PC-3 (cell line): ENCODE measurements around the gene AXDND1. TPM values are rescaled to one million over a fixed set of nuclear protein-coding genes. Genes with fewer than 3 reads are reported as not detected.

Experiments used
- ATAC-seq: fragments of 200-7000 bp; cut with Tn5 transposase; 2 replicates; pipeline ENCODE4 v1.9.1; 2020; ENCODE audit warnings: mild to moderate bottlenecking, moderate library complexity
- BruUV-seq: library from RNA; stranded (reverse); fragments of 400-500 nt; replicated peaks from 2 replicates; lab custom pipeline; 2021; lab: Mats Ljungman, UMichigan
- CTCF ChIA-PET: fragments of 300-600 bp; sonication (Branson Sonifier 250); formaldehyde crosslinking; loops from one replicate; lab custom pipeline; 2022; ENCODE audit warnings: antibody characterized with exemption; lab: Charles Lee
- POLR2A ChIA-PET: fragments of 300-600 bp; sonication (Branson Sonifier 250); formaldehyde crosslinking; loops from one replicate; lab custom pipeline; 2022; ENCODE audit warnings: antibody characterized with exemption; ENCODE audit not compliant: unreplicated experiment; lab: Charles Lee
- DNase-seq: peaks from one replicate; pipeline ENCODE4 v3.0.0-alpha.2; 2015
- H2AFZ ChIP-seq: fragments of 300-600 bp; sonication (generic); 2 replicates; pipeline ENCODE4 v1.6.0; 2016; ENCODE audit warnings: antibody characterized with exemption, low read length
- H3F3A ChIP-seq: fragments of 300-600 bp; sonication (generic); one replicate; pipeline ENCODE4 v1.6.0; 2017; ENCODE audit warnings: antibody characterized with exemption, low read length, control low read depth, mild to moderate bottlenecking; ENCODE audit not compliant: unreplicated experiment
- H3K27ac ChIP-seq: fragments of 300-600 bp; sonication (generic); 2 replicates; pipeline ENCODE4 v1.5.1; 2016; ENCODE audit warnings: mild to moderate bottlenecking, low read length
- H3K27me3 ChIP-seq: fragments of 300-600 bp; sonication (generic); 2 replicates; pipeline ENCODE4 v1.6.1; 2016; ENCODE audit warnings: low read length, mixed read lengths
- H3K36me3 ChIP-seq: fragments of 300-600 bp; sonication (generic); 2 replicates; pipeline ENCODE4 v1.6.1; 2016; ENCODE audit warnings: low read depth, mixed run types, low read length, mixed read lengths
- H3K4me1 ChIP-seq: fragments of 300-600 bp; sonication (generic); 2 replicates; pipeline ENCODE4 v1.5.1; 2016; ENCODE audit warnings: low read length; ENCODE audit not compliant: insufficient read depth
- H3K4me2 ChIP-seq: fragments of 300-600 bp; sonication (generic); 2 replicates; pipeline ENCODE4 v1.6.0; 2016; ENCODE audit warnings: low read length
- H3K4me3 ChIP-seq: fragments of 300-600 bp; sonication (generic); 2 replicates; pipeline ENCODE4 v1.5.1; 2016; ENCODE audit warnings: mild to moderate bottlenecking, low read length, mixed read lengths
- H3K79me2 ChIP-seq: fragments of 300-600 bp; sonication (generic); 2 replicates; pipeline ENCODE4 v1.6.1; 2017; ENCODE audit warnings: low read length, mixed read lengths
- H3K9ac ChIP-seq: fragments of 300-600 bp; sonication (generic); 2 replicates; pipeline ENCODE4 v1.6.0; 2016; ENCODE audit warnings: mild to moderate bottlenecking, low read length
- H3K9me2 ChIP-seq: fragments of 300-600 bp; sonication (generic); replicated peaks from 2 replicates; pipeline ENCODE4 v1.6.1; 2016; ENCODE audit warnings: mixed run types, low read length, mixed read lengths
- H3K9me3 ChIP-seq: fragments of 300-600 bp; sonication (generic); 2 replicates; pipeline ENCODE4 v1.6.1; 2016; ENCODE audit warnings: low read length, mixed read lengths
- H4K20me1 ChIP-seq: fragments of 300-600 bp; sonication (generic); 2 replicates; pipeline ENCODE4 v1.6.1; 2016; ENCODE audit warnings: low read length, mixed read lengths
- EZH2 ChIP-seq: fragments of 300-600 bp; sonication (generic); IDR thresholded peaks from one replicate; pipeline ENCODE4 v1.6.1; 2017; ENCODE audit warnings: antibody characterized with exemption, mild to moderate bottlenecking, low read length; ENCODE audit not compliant: unreplicated experiment
- EZH2phosphoT487 ChIP-seq: fragments of 300-600 bp; sonication (generic); IDR thresholded peaks from 2 replicates; pipeline ENCODE4 v1.6.1; 2018; ENCODE audit warnings: mild to moderate bottlenecking, antibody characterized with exemption, low read length, borderline replicate concordance
- intact Hi-C: fragments of 100-400 bp; cut with micrococcal nuclease; formaldehyde crosslinking; loops from 2 replicates; pipeline ENCODE4 v1.9.0; 2023
- total RNA-seq: library from RNA; depleted of rRNA; stranded (reverse); fragments of >200 nt; gene quantifications from 2 replicates; pipeline ENCODE4 v1.2.3, GENCODE V29; 2014
- TF ChIP-seq, protein P1 (sequence below): fragments of 300-600 bp; sonication (generic); conservative IDR thresholded peaks from 2 replicates; pipeline ENCODE4 v1.5.1; 2017; ENCODE audit warnings: antibody characterized with exemption, low read depth, mild to moderate bottlenecking, low read length

Gene AXDND1
- total RNA-seq, 1 experiment from 2014 or later, result not detected

- Histone ChIP-seq H3K27me3 (peaks cover 23% of the 10 kb centered on the region), H4K20me1 (no peaks in the 10 kb centered on the region), H3K4me3 (no peak overlapping the region), H3K9me2 (no peaks in the 10 kb centered on the region), H2AFZ (no peak overlapping the region), H3F3A (no peaks in the 10 kb centered on the region), H3K4me1 (no peaks in the 10 kb centered on the region), H3K27ac (no peak overlapping the region), H3K79me2 (no peaks in the 10 kb centered on the region), H3K9ac (no peak overlapping the region), H3K36me3 (no peaks in the 10 kb centered on the region), H3K9me3 (no peaks in the 10 kb centered on the region), H3K4me2 (no peak overlapping the region)
- no peak for ATAC-seq
- TF ChIP-seq, protein P1, sequence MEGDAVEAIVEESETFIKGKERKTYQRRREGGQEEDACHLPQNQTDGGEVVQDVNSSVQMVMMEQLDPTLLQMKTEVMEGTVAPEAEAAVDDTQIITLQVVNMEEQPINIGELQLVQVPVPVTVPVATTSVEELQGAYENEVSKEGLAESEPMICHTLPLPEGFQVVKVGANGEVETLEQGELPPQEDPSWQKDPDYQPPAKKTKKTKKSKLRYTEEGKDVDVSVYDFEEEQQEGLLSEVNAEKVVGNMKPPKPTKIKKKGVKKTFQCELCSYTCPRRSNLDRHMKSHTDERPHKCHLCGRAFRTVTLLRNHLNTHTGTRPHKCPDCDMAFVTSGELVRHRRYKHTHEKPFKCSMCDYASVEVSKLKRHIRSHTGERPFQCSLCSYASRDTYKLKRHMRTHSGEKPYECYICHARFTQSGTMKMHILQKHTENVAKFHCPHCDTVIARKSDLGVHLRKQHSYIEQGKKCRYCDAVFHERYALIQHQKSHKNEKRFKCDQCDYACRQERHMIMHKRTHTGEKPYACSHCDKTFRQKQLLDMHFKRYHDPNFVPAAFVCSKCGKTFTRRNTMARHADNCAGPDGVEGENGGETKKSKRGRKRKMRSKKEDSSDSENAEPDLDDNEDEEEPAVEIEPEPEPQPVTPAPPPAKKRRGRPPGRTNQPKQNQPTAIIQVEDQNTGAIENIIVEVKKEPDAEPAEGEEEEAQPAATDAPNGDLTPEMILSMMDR, result no peak
- TF ChIP-seq EZH2phosphoT487 (no peak), EZH2 (no peak)
- DNase-seq, result no peak
- POLR2A ChIA-PET, result no interaction called here
- CTCF ChIA-PET, result no interaction called here
- intact Hi-C loops, result no loop called here
- BruUV-seq, result no TSS peak
Measured at GRCh38 chr1:179530352-179530751, 164.6 kb downstream of the AXDND1 start.

DNA sequence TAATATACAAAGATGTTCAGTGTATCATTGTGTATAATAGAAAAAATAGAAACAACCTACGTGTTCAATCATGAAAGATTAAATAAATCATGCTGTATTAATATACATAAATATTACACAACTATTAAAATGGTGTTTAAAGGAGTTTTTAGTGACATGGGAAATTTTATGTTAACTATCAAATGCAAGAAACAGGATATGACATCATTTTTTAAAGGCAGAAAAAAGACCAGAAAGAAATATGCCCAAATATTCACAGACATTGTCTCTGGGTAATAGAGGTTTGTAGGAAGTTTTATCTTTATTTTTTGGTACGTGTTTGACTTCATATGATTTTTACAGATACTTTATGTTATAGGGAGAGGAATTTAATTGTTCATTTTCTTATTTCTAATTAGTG is 176.0 kb downstream of the AXDND1 start:
- no peak overlapping the region for H3K4me3 ChIP-seq
- no peaks in the 10 kb centered on the region for H3K9me3 ChIP-seq
- no peaks in the 10 kb centered on the region for H3K36me3 ChIP-seq
- intact Hi-C loops, result no loop called here
- no peak overlapping the region for H2AFZ ChIP-seq
- no peaks in the 10 kb centered on the region for H3F3A ChIP-seq
- no peak overlapping the region for H3K27ac ChIP-seq
- H3K27me3 ChIP-seq, result peaks cover 29% of the 10 kb centered on the region
- CTCF ChIA-PET, result no interaction called here
- no peaks in the 10 kb centered on the region for H4K20me1 ChIP-seq
- ATAC-seq, result no peak
- POLR2A ChIA-PET, result no interaction called here
- no peak overlapping the region for H3K4me2 ChIP-seq
- H3K4me1 ChIP-seq, result no peaks in the 10 kb centered on the region
- BruUV-seq, result no TSS peak
- no peak for DNase-seq
- TF ChIP-seq EZH2phosphoT487, result no peak
- TF ChIP-seq, protein P1, result no peak
- no peak for TF ChIP-seq EZH2
- H3K79me2 ChIP-seq, result no peaks in the 10 kb centered on the region
- H3K9me2 ChIP-seq, result no peaks in the 10 kb centered on the region
- H3K9ac ChIP-seq, result no peak overlapping the region

DNA sequence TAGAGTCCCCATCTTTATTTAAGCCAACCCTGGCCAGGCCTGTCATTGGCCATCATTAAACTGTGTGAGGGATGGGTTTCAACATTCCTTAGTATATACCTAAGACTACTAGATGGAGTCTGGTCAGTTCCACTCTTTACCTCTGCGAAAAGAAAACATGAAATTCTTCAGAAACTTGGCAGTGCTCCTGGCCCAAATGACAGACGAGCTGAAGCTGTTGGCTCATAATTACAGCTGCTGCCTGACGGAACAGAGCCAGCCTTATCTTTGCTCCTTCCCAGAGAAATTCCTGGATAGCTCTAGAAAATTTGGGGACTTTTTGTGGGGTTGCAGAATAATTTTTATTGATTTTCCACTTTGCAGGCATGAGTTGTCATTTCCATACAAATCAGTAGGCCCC is 179.6 kb downstream of the AXDND1 start:
- Histone ChIP-seq H3K9me3 (no peaks in the 10 kb centered on the region), H3K9ac (no peak overlapping the region), H3K4me3 (no peak overlapping the region), H3K27me3 (peaks cover 30% of the 10 kb centered on the region), H3K36me3 (no peaks in the 10 kb centered on the region), H2AFZ (no peak overlapping the region), H3F3A (no peaks in the 10 kb centered on the region), H3K9me2 (no peaks in the 10 kb centered on the region), H3K4me2 (no peak overlapping the region), H3K79me2 (no peaks in the 10 kb centered on the region), H3K4me1 (no peaks in the 10 kb centered on the region), H4K20me1 (no peaks in the 10 kb centered on the region), H3K27ac (no peak overlapping the region)
- ChIA-PET POLR2A (no interaction called here), CTCF (no interaction called here)
- ATAC-seq (no peak), DNase-seq (no peak)
- TF ChIP-seq, protein P1, result no peak
- intact Hi-C loops, result no loop called here
- BruUV-seq, result no TSS peak
